RPMI7951 (cell line): ENCODE measurements around the gene KCMF1. TPM values are rescaled to one million over a fixed set of nuclear protein-coding genes. Genes with fewer than 3 reads are reported as not detected.

Experiments used
- DNase-seq: peaks from one replicate; pipeline ENCODE4 v3.0.0-alpha.2; 2012; ENCODE audit warnings: low read depth
- total RNA-seq: library from RNA; depleted of rRNA; stranded (reverse); fragments of >200 nt; shearing (Covaris generic); gene quantifications from 2 replicates; pipeline ENCODE4 v1.2.3, GENCODE V29; 2014

Gene KCMF1
- total RNA-seq, 1 experiment from 2014 or later: 48.3 TPM

DNA sequence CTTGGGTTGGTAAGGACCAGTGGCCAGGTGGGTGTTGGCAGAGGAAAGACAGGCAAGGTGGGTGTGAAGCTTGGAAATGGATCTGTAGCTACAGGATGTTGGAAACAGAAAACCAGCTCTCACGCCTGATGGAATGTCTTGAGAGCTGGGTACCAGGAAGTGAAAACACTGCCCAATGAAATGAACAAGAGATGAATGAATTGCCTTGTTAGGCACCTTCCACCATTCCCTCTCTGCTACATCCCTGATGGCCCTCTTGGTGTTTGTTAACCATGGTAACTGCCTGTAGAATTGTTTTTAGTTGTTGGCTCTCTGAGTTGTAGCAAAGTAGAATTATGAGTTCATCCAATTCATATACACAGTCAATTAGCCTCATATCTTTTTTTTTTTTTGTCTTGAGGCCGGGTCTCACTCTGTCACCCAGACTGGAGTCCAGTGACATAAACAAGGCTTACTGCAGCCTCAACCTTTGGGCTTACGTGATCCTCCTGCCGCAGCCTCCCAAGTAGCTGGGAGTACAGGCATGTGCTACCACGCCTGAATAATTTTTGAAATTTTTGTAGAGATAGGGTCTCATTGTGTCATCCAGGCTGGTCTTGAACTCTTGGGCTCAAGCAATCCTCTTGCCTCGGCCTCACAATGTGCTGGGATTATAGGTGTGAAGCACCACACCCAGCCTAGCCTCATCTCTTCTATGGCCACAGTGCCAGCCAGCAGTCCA, 9.5 kb downstream of the KCMF1 start:
- DNase-seq: no peak

DNA sequence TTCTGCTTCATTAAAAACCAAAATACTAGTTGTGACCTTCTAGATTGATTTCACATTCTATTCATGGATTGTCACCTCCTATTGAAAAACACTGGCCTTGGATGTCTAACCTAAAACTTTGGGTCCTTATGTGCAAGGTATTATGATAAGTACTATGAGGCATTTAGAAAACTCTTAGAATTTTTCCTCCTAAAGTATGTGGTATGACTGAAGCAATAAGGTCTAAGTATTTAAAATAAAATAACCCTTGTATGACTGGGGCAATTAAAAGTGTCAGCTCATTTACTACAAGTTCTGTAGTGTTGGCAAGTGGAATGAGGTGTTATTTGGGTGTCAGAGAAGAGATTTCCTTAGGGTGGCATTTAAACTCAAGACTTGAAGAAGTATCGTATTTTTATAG, 15.1 kb downstream of the KCMF1 start:
- DNase-seq: no peak

DNA sequence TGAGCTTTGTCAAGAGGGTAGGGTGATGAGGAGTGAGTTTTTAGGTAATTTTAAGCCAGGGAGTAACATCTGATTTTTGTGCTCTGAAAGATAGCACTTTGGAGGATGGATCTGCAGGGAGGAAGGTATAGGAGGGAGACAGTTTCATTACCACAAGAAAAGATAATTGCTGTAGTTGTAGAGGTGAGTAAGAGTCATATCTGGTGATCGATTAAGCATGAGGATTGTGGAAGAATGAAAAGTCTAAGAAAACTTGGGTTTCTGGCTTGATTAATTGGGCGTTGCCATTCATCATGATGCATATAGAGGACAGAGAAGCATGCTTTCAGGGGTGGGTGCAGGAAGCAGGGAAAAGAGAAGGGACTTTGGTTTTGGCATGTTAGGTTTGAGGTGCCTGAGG, 18.5 kb downstream of the KCMF1 start:
- no peak for DNase-seq

DNA sequence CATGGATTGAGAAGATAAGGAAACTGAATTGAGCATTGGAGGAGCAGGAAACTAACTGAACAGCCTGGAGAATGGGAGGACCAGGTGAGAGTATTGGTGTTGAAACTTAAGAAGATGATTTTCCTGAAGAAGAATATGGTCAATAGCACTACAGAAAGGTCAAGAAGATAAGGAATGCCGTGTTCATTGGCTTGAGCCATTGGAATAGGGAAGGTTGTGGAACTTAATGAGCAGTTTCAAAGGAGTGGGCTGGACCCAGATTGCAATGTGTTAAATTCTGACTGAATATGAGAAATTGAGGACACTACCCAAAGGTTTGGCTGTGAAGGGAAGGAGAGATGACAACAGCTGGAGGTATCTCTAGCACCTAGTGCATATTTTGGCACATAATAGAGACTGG, 19.0 kb downstream of the KCMF1 start:
- no peak for DNase-seq

DNA sequence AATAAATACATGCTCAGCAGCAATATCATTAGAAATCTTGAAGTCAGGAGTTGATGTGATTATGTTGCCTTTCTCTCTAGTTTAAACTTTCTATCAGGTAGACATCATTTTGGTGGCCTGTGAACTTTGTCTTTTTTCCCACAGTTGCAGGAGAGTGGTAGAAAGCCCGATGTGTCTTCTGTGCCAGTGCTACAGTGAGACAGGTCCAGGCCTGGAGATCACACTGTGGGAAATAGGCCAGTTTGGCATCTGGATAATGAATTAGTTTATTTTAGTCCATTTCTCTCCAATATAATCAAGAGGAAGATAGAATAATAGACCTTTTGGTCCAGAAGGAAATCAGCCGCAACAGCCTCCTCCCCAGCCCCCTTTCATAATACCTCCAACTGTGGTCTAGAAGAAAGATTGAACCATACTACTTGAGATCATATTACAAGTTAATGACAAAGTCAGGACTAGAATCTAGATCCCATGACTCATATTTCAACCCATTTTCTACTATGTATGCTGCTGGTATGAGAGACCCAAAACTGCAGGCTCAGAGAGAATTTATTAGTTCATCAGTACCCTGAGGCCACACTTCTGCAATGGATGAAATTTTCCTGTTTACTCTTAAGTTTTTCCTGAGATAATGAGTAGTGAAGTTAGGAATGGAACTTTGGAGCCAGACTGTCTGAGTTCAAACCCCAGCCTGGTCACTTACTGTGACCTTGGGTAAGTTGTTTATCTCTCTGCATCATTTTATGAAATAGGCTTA, 20.6 kb downstream of the KCMF1 start:
- peak; percentile 81 for DNase-seq

DNA sequence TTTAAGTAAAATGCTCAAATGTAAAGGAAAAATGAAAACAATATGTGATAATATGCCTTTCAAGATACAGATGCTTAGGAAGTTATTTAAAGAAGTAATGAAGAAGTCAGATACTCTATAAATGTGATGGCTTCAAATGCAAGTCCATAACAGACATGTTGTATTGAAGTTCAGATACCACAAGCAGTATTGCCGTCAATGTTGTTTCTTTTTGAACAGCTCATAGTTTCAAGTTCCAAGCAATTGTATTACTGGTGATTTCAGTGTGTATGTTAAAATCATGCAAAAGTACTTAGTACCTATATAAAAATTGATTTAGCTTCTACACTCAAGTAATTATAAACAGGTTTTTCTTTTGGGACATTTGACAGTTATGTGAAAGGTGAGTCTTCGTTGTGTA, 24.9 kb downstream of the KCMF1 start:
- no peak for DNase-seq

DNA sequence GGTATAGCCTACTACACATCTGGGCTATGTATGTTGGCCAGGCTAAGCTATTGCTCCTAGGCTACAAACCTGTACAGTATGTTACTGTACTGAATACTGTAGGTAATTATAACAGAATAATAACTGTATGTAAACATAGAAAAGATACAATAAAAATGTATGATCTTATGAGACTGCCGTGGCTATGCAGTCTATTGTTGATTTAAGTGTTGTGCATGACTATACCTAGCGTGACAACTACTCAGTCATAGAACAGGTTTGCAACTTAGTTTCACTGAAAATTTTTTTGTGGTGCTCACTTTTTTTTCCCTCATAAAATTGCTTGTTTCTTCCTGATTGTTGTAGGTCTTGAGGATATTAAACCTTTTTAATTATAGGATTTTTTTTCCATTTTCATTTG, 25.9 kb downstream of the KCMF1 start:
- DNase-seq: no peak

DNA sequence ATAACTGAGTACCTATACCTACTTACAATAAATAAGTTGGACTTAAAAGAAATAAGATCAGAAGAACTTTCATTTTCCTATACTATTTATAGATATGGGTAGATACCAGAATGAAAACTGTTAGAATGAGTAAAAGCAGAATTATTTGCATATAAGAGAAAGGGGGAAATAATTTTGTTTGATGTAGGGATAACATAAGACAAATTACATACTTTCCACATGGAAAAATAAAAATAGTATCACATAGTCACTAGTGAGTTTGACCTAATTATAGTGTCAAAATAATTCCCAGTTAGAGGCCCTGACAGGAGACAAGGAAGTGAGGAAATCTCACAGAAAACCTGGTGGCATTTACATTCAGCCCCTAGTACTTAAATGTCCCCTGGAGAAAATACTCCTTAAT, 28.6 kb downstream of the KCMF1 start:
- no peak for DNase-seq

DNA sequence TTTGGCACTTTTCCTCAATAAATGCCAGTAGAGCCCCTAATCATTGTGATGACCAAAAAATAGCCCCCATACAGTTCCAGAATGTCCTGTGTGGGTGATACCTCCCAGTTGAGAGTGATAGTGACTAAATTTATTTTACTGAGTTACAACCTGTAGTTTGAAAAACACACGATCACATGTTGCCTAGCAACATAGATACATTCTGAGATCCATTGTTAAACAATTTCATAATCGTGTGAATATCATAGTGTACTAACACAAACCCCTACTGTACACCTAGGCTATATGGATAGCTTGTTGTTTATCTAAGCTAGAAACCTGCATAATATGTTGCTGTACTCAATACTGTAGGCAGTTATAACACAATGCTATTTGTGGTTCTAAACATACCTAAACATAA, 30.6 kb downstream of the KCMF1 start:
- DNase-seq: no peak

DNA sequence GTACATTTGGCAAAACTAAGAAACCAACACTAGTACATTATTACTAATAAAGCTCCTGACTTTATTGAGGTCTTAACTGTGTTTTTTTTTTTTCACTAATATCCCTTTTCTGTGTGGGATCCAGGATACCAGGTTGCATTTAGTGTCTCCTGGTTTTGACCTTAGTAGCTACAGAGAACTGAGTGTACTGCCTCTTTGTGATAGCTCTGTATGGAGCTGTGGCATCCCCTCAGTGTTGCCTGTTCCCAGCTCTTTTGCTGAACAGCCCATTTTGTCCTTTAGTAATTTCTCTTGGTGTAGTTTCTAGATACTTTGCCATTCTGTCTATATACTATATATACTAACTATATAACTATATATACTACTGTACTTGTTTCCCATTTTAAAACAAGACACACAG, 31.6 kb downstream of the KCMF1 start:
- no peak for DNase-seq

DNA sequence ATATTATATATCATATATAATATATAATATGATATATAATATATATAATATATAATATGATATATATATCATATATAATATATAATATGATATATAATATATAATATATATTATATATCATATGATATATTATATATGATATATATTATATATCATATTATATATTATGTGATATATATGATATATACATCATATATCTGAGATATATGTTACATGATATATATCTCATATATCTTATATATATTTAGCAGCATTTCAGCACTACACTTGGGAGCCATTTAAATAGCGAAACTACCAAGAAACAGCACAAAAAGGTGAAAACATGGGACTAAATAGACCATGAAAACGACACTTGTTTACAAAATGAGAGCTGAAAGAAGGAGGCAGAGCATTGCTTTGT, 37.3 kb downstream of the KCMF1 start:
- no peak for DNase-seq

DNA sequence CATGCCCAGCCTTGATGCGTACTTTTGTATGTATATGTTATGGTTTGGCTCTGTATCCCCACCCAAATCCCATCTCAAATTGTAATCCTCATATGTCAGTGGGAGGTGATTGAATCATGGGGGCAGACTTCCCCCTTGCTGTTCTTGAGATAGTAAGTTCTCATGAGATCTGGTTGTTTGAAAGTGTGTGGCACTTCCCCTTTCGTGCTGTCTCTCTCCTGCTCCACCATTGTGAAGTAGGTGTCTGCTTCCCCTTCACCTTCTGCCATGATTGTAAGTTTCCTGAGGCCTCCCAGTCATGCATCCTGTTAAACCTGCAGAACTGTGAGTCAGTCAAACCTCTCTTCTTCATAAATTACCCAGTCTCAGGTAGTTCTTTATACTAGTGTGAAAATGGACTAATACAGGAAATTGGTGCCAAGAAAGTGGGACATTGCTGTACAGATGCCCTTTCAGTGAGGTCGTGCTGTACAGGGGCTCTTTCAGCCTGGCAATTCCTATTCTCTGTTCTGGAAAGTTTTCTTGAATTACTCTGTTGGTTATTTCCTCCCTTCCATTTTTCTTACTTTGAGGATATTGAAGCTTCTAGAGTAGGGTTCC, 38.2 kb downstream of the KCMF1 start:
- no peak for DNase-seq

DNA sequence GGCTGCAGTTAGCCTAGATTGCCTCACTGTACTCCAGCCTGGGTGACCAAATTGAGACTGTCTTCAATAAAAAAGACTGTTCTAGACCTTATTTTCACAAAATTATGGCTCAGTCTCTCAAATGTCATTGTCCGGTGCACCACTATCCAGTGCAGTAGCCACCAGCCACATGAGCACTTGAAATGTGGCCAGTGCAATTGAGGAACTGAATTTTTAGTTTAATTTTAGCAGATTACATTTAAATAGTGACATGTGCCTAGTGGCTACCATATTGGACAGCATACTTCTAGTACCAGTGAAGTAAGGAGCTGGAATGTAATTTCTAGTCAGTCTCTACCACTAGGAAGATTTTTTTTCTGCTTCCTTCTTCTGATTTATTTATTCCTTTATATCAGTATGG, 39.4 kb downstream of the KCMF1 start:
- no peak for DNase-seq

DNA sequence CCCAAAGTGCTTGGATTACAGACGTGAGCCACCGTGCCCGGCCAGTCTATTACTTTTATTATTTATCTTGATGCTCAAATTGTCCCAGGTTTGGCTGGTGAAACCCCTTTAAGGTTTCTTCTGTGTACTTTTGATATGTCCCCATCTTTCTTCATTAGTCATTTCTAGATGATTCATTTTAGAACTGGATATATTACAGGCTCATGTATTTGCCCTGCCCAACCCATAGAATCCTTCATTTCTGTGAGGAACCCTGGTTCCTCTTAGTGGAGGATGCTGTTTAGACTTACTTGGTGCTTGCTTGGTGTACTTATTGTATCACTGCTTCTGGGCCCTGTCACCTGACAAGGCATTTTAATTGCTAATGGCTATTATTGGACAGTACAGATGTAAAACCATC, 40.1 kb downstream of the KCMF1 start:
- no peak for DNase-seq

DNA sequence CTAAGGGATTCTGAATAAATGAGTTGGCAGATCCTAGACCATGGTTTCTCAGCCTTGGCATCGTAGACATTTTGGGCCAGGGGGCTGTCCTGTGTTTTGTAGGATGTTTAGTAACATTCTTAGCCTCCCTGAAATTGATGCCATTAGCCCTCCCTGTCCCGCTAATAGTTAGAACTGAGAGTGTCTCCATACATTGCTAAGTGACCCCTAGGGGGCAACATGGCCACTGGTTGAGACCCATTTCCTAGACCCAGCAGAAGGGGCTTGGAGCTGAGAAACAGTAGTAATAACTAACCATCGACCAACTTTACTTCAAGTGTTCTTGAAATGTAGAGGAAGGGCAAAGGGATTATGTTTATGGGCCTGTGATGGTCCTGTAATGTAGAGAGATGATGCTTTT, 40.8 kb downstream of the KCMF1 start:
- DNase-seq: no peak

DNA sequence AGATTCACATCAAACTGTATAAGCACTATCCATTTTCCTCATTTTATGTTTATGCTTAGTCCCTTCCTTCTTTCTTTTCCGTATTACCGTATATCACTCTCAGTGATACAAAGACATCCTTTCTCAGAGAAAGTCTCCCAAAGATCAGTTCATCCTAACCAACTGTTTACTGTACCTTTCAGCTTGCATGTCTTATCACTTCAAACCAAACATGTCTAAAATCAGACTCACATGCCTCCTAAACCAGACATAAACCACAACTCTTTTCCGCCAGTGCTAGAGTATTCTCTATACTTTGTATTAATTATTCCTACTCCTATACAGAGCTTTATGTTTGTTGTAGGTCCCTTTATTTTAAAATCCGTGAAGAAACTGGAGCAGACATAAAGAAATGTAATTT, 41.5 kb downstream of the KCMF1 start:
- DNase-seq: no peak

DNA sequence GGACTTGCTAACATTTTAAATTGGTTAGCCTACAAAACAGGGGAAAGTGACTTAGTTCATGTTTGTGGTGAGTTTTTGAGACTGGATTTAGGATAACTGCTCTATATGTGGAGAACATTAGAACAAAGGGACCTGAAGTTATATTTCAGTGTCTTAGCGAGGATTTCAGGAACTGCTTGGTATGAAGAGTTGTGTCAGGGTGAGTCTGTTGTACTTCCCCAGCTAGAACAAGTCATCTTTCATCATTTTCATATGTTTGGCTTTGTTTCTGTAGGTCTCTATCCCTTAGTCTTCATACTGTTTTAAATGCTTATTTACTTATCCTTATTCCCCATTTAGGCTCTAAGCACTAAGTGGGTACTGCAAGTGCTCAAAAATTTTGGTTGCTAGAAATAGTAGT, 41.9 kb downstream of the KCMF1 start:
- no peak for DNase-seq

DNA sequence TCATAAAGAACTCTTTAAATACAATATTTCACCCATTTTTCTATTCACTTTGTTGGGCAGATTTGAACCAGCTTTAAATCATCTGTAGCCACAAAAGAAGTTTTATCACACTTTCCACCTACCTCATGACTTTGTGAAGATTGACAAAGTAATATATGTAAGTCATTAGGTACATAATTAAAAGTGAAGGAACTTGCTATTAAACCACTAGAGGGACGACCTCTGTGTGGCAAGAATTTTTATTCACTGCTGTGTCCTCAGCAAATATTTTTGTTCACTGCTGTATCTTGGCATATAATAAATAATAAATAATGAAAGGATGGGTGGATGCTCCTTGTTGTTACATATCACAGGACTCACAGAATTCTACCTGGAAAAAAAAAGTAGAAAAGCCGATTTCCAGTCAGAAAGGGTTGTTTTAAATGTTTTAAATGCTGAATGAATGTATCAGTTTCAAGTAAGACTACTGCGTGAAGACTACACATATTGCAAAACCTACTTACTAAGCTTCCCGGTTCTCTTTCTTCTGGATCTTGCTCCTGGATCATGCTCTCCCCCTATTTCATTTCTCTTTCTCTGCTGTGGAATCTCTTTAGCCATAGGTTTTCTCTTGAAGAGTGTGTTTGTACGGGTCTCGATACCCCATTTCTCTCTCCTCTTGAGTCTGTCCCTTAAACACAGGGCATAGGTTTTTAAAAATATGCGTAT, 44.8 kb downstream of the KCMF1 start:
- DNase-seq: no peak

DNA sequence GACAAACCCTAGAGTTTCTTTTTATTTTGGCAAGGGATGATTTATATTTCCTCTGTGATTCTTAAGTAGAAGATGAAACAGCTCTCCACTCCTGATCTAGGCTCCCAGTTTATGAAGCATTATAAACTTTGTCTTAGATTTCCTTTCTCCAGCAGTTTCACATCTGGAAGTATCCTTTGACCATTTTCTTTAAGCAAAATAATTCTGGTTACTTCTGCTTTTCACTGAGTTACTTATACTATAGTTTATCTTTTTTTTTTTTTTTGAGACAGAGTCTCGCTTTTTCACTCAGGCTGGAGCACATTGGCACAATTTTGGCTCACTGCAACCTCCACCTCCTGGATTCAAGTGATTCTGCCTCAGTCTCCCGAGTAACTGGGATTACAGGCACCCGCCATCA, 45.5 kb downstream of the KCMF1 start:
- DNase-seq: no peak

DNA sequence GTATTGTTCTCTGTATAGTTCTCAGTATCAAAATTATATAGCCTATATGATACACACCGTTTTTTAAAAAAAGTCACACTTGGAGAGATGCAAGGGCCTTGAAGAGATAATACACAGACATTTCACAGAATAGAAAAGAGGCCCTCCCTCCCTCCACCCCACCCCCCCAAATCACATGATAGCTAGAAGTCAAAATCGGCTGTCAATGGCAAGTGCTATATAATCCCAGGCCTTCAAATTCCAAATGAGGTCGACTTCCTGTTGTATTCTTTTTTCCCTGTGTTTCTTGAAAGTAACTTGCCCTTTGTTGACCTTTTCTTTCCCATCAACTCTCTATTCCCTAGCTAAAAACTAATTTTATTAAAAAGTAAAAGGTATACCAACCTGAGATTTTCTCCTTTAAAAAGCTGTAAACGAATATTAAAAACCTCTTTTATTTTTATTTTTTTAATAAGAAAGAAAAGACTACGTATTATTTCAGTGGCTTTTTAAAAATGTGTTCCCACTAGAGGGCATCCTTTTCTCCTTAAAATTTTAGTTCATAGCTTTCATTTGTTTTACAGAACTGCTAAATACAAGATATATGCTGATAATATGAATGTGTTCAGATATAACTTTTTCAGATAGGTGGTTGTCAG, 46.6 kb downstream of the KCMF1 start:
- peak; percentile 15 for DNase-seq

DNA sequence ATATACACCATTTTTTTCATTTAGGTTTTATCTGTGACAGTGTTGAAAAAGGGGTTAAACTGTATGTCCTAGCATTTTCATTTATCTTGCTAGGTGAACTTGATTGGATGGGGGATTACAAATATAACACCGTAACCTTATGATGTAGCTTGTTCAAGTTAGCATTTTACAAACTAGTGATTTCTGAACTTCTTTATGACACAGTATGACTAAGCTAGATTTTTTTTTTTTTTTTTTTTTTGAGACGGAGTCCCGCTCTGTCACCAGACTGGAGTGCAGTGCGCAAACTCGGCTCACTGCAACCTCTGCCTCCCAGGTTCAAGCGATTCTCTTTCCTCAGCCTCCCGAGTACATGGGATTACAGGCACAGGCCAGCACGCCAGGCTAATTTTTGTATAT, 47.1 kb downstream of the KCMF1 start:
- DNase-seq: no peak

DNA sequence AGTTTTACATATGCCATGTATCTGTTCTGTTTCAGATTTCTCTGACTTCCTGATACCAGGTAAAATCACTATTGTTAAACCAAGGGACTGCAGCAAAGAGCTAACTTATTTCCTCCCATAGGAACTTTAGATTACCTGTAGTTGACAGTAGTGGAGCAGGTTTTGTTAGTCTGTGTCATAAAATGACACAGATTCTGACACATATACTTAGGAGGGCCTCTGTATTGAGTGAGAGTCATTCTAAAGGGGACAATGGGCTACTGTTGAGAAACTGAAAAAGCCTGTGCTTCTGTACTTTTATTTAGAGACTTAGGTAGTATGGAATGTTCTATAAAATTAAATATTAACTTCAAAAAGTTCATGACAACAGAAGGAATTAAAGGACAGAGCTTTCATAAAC, 48.2 kb downstream of the KCMF1 start:
- DNase-seq: no peak
